ENCODE measurements around the gene RBM15B. TPM values are rescaled to one million over a fixed set of nuclear protein-coding genes. Genes with fewer than 3 reads are reported as not detected.
"Not testable (repeated sequence)": the region's sequence is repeated elsewhere in the genome, so short reads cannot be mapped to it uniquely, and the experiment has no call there.

Gene RBM15B
- total RNA-seq, 1 donor from 2014 or later = 36.1 TPM

GRCh38 chr3:51384055-51384725 is 6.9 kb upstream of the RBM15B start:
- TF ChIP-seq CTCF (IDR thresholded peaks at IDR 0.05; ENCODE audit: insufficient read depth, low read length, severe bottlenecking) = no peak
- Histone ChIP-seq H3K27me3 (ENCODE audit: control insufficient read depth, insufficient read depth, low read length) (no peaks in the 10 kb centered on the region), H3K4me3 (ENCODE audit: low read depth, low read length) (peak overlapping the region; percentile 87), H3K36me3 (ENCODE audit: control insufficient read depth, insufficient read depth, low read length) (peaks cover 11% of the 10 kb centered on the region)
- FAIRE-seq (no peak), DNase-seq (ENCODE audit: low read depth) (no peak)

GRCh38 chr3:51384726-51385473 is 6.2 kb upstream of the RBM15B start, which contains the start of gene MANF:
Gene MANF (plus strand): TSS chr3:51385291. CDS start chr3:51385343, 52 bp downstream.
- H3K4me3 ChIP-seq (ENCODE audit: low read depth, low read length) = peak within 1 kb of the TSS; percentile 87
- peaks cover 14% of the 10 kb centered on the region for H3K36me3 ChIP-seq (ENCODE audit: control insufficient read depth, insufficient read depth, low read length)
- DNase-seq (ENCODE audit: low read depth) (peak; percentile 94), FAIRE-seq (peak; percentile 23)
- H3K27me3 ChIP-seq (ENCODE audit: control insufficient read depth, insufficient read depth, low read length) = no peaks in the 10 kb centered on the region
- peak; percentile 6 for TF ChIP-seq CTCF (IDR thresholded peaks at IDR 0.05; ENCODE audit: insufficient read depth, low read length, severe bottlenecking)

GRCh38 chr3:51385621-51386091 is 5.4 kb upstream of the RBM15B start:
- Histone ChIP-seq H3K4me3 (ENCODE audit: low read depth, low read length) (peak overlapping the region; percentile 87), H3K36me3 (ENCODE audit: control insufficient read depth, insufficient read depth, low read length) (peaks cover 14% of the 10 kb centered on the region), H3K27me3 (ENCODE audit: control insufficient read depth, insufficient read depth, low read length) (no peaks in the 10 kb centered on the region)
- DNase-seq (ENCODE audit: low read depth) (no peak), FAIRE-seq (no peak)
- TF ChIP-seq CTCF (IDR thresholded peaks at IDR 0.05; ENCODE audit: insufficient read depth, low read length, severe bottlenecking) = no peak

GRCh38 chr3:51386159-51386851 is 4.8 kb upstream of the RBM15B start:
- H3K27me3 ChIP-seq (ENCODE audit: control insufficient read depth, insufficient read depth, low read length) = no peaks in the 10 kb centered on the region
- peaks cover 14% of the 10 kb centered on the region for H3K36me3 ChIP-seq (ENCODE audit: control insufficient read depth, insufficient read depth, low read length)
- DNase-seq (ENCODE audit: low read depth) = no peak
- FAIRE-seq = peak; percentile 36
- TF ChIP-seq CTCF (IDR thresholded peaks at IDR 0.05; ENCODE audit: insufficient read depth, low read length, severe bottlenecking) = no peak
- H3K4me3 ChIP-seq (ENCODE audit: low read depth, low read length) = peak overlapping the region; percentile 87

GRCh38 chr3:51386852-51387229 is 4.2 kb upstream of the RBM15B start:
- TF ChIP-seq CTCF (IDR thresholded peaks at IDR 0.05; ENCODE audit: insufficient read depth, low read length, severe bottlenecking) = no peak
- Histone ChIP-seq H3K27me3 (ENCODE audit: control insufficient read depth, insufficient read depth, low read length) (no peaks in the 10 kb centered on the region), H3K4me3 (ENCODE audit: low read depth, low read length) (no peak overlapping the region), H3K36me3 (ENCODE audit: control insufficient read depth, insufficient read depth, low read length) (peaks cover 14% of the 10 kb centered on the region)
- FAIRE-seq (no peak), DNase-seq (ENCODE audit: low read depth) (no peak)

- not testable (repeated sequence) for H3K4me3 ChIP-seq (ENCODE audit: low read depth, low read length)
Observed at GRCh38 chr3:51387281-51387680, 3.8 kb upstream of the RBM15B start.

More at GRCh38 chr3:51387281-51387680, 3.8 kb upstream of the RBM15B start:
- H3K36me3 ChIP-seq (ENCODE audit: control insufficient read depth, insufficient read depth, low read length) = peaks cover 14% of the 10 kb centered on the region
- FAIRE-seq; H3K27me3 ChIP-seq (ENCODE audit: control insufficient read depth, insufficient read depth, low read length); DNase-seq (ENCODE audit: low read depth): not testable (repeated sequence)
